ENCODE measurements around the gene MRRF.

DNA sequence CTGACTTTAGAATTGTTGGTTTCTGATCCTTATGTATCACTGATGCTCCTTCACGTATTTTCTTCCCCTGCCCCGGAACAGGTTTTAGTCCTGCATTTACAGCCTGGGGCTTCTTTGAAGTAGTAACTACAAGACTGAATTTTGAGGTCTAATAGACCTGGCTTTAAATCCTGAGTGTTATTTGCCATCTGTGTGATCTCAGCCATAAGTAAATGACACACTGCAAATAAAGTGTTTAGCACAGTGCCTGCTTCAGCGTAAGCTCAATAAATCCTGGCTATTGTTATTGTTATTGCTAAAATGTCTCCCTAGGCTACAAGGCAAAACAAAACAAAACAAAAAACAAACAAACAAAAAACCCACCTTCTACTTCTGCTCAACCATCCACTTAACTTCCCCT lies 20.3 kb upstream of the MRRF start:
- TF ChIP-seq, protein P1, sequence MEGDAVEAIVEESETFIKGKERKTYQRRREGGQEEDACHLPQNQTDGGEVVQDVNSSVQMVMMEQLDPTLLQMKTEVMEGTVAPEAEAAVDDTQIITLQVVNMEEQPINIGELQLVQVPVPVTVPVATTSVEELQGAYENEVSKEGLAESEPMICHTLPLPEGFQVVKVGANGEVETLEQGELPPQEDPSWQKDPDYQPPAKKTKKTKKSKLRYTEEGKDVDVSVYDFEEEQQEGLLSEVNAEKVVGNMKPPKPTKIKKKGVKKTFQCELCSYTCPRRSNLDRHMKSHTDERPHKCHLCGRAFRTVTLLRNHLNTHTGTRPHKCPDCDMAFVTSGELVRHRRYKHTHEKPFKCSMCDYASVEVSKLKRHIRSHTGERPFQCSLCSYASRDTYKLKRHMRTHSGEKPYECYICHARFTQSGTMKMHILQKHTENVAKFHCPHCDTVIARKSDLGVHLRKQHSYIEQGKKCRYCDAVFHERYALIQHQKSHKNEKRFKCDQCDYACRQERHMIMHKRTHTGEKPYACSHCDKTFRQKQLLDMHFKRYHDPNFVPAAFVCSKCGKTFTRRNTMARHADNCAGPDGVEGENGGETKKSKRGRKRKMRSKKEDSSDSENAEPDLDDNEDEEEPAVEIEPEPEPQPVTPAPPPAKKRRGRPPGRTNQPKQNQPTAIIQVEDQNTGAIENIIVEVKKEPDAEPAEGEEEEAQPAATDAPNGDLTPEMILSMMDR (IDR thresholded peaks at IDR 0.05 in 4 of 5, conservative IDR thresholded peaks at IDR 0.05 in 1 of 5), result no peak
- no peak for TF ChIP-seq POLR2A (IDR thresholded peaks at IDR 0.05)
